ENCODE data around the gene DPM3. TPM values are rescaled to one million over a fixed set of nuclear protein-coding genes. Genes with fewer than 3 reads are reported as not detected.
A peak's percentile ranks its signal among the peaks of the same experiment; 100 is the strongest.

DPM3 gene
- total and polyA plus RNA-seq, 2 of the 13 experiments (the other 11 are each of a cell fraction or from before 2014, with no cell fraction given), result 23.2 to 53.4 TPM

DNA sequence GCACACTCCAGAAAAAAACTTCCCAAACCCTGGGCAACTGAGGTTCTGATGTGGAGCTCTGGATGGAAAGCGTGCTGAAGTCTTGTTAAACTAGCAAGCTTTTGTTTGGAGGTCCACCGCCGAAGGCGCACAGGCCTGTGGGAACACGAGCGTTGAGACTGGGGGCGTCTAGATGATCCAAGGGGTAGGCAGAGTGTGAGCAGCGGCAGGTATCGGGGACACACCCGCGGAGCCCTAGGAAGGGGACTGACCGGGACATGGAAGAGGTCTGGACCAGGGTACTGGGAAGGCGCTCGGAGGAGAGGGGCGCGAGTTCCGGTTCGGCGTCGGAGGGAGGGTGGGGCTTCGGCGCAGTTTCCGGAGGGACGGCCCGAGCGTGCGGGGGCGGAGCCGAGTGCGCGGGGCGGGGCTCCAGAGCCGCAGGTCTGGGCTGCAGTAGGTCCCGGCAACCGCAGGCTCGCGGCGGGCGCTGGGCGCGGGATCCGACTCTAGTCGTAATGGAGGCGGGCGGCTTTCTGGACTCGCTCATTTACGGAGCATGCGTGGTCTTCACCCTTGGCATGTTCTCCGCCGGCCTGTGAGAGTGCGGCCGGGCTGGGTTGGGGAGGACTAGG, 4.8 kb downstream of the DPM3 start, which contains the start of gene SLC50A1 (continued):
- TF ChIP-seq ZMYM2 (CRISPR knock-in tag; IDR thresholded peaks at IDR 0.05), result 0 out of 2 replicates have a peak, but pooled peaks have one; percentile 81
- TF ChIP-seq TAF1 (CRISPR knock-in tag; IDR thresholded peaks at IDR 0.05), result peak; percentile 69
- TF ChIP-seq, protein P1, sequence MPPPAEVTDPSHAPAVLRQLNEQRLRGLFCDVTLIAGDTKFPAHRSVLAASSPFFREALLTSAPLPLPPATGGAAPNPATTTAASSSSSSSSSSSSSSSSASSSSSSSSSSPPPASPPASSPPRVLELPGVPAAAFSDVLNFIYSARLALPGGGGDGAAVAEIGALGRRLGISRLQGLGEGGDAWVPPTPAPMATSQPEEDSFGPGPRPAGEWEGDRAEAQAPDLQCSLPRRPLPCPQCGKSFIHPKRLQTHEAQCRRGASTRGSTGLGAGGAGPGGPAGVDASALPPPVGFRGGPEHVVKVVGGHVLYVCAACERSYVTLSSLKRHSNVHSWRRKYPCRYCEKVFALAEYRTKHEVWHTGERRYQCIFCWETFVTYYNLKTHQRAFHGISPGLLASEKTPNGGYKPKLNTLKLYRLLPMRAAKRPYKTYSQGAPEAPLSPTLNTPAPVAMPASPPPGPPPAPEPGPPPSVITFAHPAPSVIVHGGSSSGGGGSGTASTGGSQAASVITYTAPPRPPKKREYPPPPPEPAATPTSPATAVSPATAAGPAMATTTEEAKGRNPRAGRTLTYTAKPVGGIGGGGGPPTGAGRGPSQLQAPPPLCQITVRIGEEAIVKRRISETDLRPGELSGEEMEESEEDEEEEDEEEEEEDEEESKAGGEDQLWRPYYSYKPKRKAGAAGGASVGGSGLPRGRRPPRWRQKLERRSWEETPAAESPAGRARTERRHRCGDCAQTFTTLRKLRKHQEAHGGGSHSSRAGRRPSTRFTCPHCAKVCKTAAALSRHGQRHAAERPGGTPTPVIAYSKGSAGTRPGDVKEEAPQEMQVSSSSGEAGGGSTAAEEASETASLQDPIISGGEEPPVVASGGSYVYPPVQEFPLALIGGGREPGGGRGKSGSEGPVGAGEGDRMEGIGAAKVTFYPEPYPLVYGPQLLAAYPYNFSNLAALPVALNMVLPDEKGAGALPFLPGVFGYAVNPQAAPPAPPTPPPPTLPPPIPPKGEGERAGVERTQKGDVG (CRISPR knock-in tag; IDR thresholded peaks at IDR 0.05; ENCODE audit: borderline replicate concordance), result 0 out of 2 replicates have a peak, but pooled peaks have one; percentile 37
- TF ChIP-seq, protein P2, sequence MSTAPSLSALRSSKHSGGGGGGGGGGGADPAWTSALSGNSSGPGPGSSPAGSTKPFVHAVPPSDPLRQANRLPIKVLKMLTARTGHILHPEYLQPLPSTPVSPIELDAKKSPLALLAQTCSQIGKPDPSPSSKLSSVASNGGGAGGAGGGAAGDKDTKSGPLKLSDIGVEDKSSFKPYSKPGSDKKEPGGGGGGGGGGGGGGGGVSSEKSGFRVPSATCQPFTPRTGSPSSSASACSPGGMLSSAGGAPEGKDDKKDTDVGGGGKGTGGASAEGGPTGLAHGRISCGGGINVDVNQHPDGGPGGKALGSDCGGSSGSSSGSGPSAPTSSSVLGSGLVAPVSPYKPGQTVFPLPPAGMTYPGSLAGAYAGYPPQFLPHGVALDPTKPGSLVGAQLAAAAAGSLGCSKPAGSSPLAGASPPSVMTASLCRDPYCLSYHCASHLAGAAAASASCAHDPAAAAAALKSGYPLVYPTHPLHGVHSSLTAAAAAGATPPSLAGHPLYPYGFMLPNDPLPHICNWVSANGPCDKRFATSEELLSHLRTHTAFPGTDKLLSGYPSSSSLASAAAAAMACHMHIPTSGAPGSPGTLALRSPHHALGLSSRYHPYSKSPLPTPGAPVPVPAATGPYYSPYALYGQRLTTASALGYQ (CRISPR knock-in tag; IDR thresholded peaks at IDR 0.05), result no peak; the same call in 1 of the 2 replicates
- no peak; the same call in 1 of the 2 replicates for TF ChIP-seq ZNF614 (CRISPR knock-in tag; IDR thresholded peaks at IDR 0.05; ENCODE audit: borderline replicate concordance)
- TF ChIP-seq GTF3A (CRISPR knock-in tag; conservative IDR thresholded peaks at IDR 0.05), result peak; percentile 88; the same call in 1 of the 2 replicates
- TF ChIP-seq HMG20B (CRISPR knock-in tag; conservative IDR thresholded peaks at IDR 0.05), result no peak
- TF ChIP-seq, protein P3, sequence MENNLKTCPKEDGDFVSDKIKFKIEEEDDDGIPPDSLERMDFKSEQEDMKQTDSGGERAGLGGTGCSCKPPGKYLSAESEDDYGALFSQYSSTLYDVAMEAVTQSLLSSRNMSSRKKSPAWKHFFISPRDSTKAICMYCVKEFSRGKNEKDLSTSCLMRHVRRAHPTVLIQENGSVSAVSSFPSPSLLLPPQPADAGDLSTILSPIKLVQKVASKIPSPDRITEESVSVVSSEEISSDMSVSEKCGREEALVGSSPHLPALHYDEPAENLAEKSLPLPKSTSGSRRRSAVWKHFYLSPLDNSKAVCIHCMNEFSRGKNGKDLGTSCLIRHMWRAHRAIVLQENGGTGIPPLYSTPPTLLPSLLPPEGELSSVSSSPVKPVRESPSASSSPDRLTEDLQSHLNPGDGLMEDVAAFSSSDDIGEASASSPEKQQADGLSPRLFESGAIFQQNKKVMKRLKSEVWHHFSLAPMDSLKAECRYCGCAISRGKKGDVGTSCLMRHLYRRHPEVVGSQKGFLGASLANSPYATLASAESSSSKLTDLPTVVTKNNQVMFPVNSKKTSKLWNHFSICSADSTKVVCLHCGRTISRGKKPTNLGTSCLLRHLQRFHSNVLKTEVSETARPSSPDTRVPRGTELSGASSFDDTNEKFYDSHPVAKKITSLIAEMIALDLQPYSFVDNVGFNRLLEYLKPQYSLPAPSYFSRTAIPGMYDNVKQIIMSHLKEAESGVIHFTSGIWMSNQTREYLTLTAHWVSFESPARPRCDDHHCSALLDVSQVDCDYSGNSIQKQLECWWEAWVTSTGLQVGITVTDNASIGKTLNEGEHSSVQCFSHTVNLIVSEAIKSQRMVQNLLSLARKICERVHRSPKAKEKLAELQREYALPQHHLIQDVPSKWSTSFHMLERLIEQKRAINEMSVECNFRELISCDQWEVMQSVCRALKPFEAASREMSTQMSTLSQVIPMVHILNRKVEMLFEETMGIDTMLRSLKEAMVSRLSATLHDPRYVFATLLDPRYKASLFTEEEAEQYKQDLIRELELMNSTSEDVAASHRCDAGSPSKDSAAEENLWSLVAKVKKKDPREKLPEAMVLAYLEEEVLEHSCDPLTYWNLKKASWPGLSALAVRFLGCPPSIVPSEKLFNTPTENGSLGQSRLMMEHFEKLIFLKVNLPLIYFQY (CRISPR knock-in tag; IDR thresholded peaks at IDR 0.05; ENCODE audit: borderline replicate concordance), result no peak; the same call in 1 of the 2 replicates
- TF ChIP-seq, protein P4, sequence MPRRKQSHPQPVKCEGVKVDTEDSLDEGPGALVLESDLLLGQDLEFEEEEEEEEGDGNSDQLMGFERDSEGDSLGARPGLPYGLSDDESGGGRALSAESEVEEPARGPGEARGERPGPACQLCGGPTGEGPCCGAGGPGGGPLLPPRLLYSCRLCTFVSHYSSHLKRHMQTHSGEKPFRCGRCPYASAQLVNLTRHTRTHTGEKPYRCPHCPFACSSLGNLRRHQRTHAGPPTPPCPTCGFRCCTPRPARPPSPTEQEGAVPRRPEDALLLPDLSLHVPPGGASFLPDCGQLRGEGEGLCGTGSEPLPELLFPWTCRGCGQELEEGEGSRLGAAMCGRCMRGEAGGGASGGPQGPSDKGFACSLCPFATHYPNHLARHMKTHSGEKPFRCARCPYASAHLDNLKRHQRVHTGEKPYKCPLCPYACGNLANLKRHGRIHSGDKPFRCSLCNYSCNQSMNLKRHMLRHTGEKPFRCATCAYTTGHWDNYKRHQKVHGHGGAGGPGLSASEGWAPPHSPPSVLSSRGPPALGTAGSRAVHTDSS (CRISPR knock-in tag; conservative IDR thresholded peaks at IDR 0.05), result no peak
- TF ChIP-seq, protein P5, sequence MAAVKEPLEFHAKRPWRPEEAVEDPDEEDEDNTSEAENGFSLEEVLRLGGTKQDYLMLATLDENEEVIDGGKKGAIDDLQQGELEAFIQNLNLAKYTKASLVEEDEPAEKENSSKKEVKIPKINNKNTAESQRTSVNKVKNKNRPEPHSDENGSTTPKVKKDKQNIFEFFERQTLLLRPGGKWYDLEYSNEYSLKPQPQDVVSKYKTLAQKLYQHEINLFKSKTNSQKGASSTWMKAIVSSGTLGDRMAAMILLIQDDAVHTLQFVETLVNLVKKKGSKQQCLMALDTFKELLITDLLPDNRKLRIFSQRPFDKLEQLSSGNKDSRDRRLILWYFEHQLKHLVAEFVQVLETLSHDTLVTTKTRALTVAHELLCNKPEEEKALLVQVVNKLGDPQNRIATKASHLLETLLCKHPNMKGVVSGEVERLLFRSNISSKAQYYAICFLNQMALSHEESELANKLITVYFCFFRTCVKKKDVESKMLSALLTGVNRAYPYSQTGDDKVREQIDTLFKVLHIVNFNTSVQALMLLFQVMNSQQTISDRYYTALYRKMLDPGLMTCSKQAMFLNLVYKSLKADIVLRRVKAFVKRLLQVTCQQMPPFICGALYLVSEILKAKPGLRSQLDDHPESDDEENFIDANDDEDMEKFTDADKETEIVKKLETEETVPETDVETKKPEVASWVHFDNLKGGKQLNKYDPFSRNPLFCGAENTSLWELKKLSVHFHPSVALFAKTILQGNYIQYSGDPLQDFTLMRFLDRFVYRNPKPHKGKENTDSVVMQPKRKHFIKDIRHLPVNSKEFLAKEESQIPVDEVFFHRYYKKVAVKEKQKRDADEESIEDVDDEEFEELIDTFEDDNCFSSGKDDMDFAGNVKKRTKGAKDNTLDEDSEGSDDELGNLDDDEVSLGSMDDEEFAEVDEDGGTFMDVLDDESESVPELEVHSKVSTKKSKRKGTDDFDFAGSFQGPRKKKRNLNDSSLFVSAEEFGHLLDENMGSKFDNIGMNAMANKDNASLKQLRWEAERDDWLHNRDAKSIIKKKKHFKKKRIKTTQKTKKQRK (IDR thresholded peaks at IDR 0.05; ENCODE audit: low read length), result no peak
- TF ChIP-seq RBFOX2 (IDR thresholded peaks at IDR 0.05; ENCODE audit: low read depth, low read length), result peak; percentile 100
- TF ChIP-seq, protein P6, sequence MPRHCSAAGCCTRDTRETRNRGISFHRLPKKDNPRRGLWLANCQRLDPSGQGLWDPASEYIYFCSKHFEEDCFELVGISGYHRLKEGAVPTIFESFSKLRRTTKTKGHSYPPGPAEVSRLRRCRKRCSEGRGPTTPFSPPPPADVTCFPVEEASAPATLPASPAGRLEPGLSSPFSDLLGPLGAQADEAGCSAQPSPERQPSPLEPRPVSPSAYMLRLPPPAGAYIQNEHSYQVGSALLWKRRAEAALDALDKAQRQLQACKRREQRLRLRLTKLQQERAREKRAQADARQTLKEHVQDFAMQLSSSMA (CRISPR knock-in tag; IDR thresholded peaks at IDR 0.05), result no peak
